Stomach (tissue), 9 donors: ENCODE results near the gene SBF2. TPM values are rescaled to one million over a fixed set of nuclear protein-coding genes. Genes with fewer than 3 reads are reported as not detected.
A peak's percentile ranks its signal among the peaks of the same experiment; 100 is the strongest.
"Not testable (repeated sequence)": the region's sequence is repeated elsewhere in the genome, so short reads cannot be mapped to it uniquely, and the experiment has no call there.

Experiments
- DNase-seq, 2 donors: peaks; one replicate each; pipeline versions ENCODE4 v3.0.0 to v3.0.0-alpha.2; 2013 to 2019
- H3K27ac ChIP-seq, 5 donors: fragments of 200-600 bp in 4 of 5; sonication (generic) in 4 of 5; one replicate each; pipeline ENCODE4 v1.5.1; 2013 to 2019; ENCODE audit warnings: mild to moderate bottlenecking in 1 of 5, moderate library complexity in 1 of 5
- H3K27me3 ChIP-seq, 3 donors: fragments of 200-600 bp; sonication (generic); one replicate each; pipeline ENCODE4 v1.5.1; 2017 to 2019; ENCODE audit warnings: mixed run types in 1 of 3
- H3K36me3 ChIP-seq, 4 donors: fragments of 200-600 bp; sonication (generic); 1 replicate in 3 of 4; 2 replicates in 1 of 4; pipeline ENCODE4 v1.5.1; 2016 to 2019
- H3K4me1 ChIP-seq, 4 donors: fragments of 200-600 bp; sonication (generic); one replicate each; pipeline ENCODE4 v1.5.1; 2016 to 2019
- H3K4me3 ChIP-seq, 4 donors: fragments of 200-600 bp; sonication (generic) in 3 of 4; one replicate each; pipeline ENCODE4 v1.5.1; 2016 to 2019; ENCODE audit warnings: mild to moderate bottlenecking in 1 of 4
- H3K9me3 ChIP-seq, 4 donors: fragments of 200-600 bp; sonication (generic); one replicate each; pipeline ENCODE4 v1.5.1; 2016 to 2019
- CTCF ChIP-seq, 7 experiments: fragments of 450-650 bp in 4 of 7; fragments of 200-600 bp in 3 of 7; sonication (generic) in 3 of 7; IDR thresholded peaks; one replicate each; pipeline ENCODE4 v1.5.1; 2016 to 2019; ENCODE audit warnings: antibody characterized with exemption in 7 of 7, control low read depth in 2 of 7, mild to moderate bottlenecking in 1 of 7
- EP300 ChIP-seq: sonication (generic); formaldehyde crosslinking; IDR thresholded peaks from one replicate; pipeline ENCODE4 v1.6.1; 2017; ENCODE audit warnings: antibody characterized with exemption
- POLR2A ChIP-seq, 4 donors: fragments of 450-650 bp; IDR thresholded peaks; one replicate each; pipeline ENCODE4 v1.6.1; 2016; ENCODE audit warnings: antibody characterized with exemption in 4 of 4, control low read depth in 2 of 4, mild to moderate bottlenecking in 1 of 4, moderate library complexity in 1 of 4
- POLR2AphosphoS5 ChIP-seq, 3 donors: sonication (generic); formaldehyde crosslinking; IDR thresholded peaks; one replicate each; pipeline ENCODE4 v1.6.1; 2016; ENCODE audit warnings: antibody characterized with exemption in 3 of 3
- WGBS, 5 donors: extraction: QIAGEN DNeasy Blood & Tissue Kit in 3 of 5; methylation state at CpG; one replicate each; pipeline versions ENCODE4 v1.1.5 to v1.1.7; 2013 to 2018; 5-methylcytosine and 5-hydroxymethylcytosine counted together
- intact Hi-C: fragments of 100-400 bp; cut with DNase I; formaldehyde crosslinking; loops from one replicate; pipeline ENCODE4 v1.15.1; 2023; ENCODE audit warnings: low total_unique reads
- polyA plus RNA-seq, 3 donors: library from polyadenylated mRNA; stranded (reverse); fragments of 200-250 nt; gene quantifications; one replicate each; pipeline ENCODE4 v1.2.3, GENCODE V29; 2013
- total RNA-seq, 5 donors: library from RNA; depleted of rRNA; stranded (reverse); fragments of >200 nt; gene quantifications; one replicate each; pipeline versions ENCODE4 v1.1.0 to v1.2.3, GENCODE V29; 2014 to 2016
- donor health status: healthy with polysubstance abuse.
- donor health status: Bipolar disorder and iron deficiency.
- donor health status: healthy.

The SBF2 gene
- total and polyA plus RNA-seq, 8 donors: 8.6 to 260 (median 37.2) TPM

- peak overlapping the region in 3 of 5 donors; percentile 3 to 52 (median 27) for H3K27ac ChIP-seq
- peak; percentile 42 to 88 for DNase-seq
- no peaks in the 10 kb centered on the region for H3K9me3 ChIP-seq
- no peaks in the 10 kb centered on the region for H3K27me3 ChIP-seq
- H3K36me3 ChIP-seq: peaks cover 5 to 59% (median 36%) of the 10 kb centered on the region in 4 donors
- H3K4me1 ChIP-seq: peaks cover 0 to 25% (median 9%) of the 10 kb centered on the region in 4 donors
- intact Hi-C loops: loop anchor here (10.0 kb wide), 1 partner anchor 124 kb away; no protein-coding TSS in a partner anchor
- WGBS, 5 donors: 39 to 45% (median 44%) methylated on average over 7 of the region's 7 CpGs
- TF ChIP-seq CTCF (IDR thresholded peaks at IDR 0.05) (peak in 5 of 7 experiments; percentile 53 to 75 (median 64)), POLR2AphosphoS5 (IDR thresholded peaks at IDR 0.05) (peak in 1 of 3 donors; percentile 25), EP300 (no peak)
- H3K4me3 ChIP-seq: no peak overlapping the region
These were observed 545.6 kb downstream of the SBF2 start for GRCh38 chr11:9748361-9748970.

- peaks cover 0 to 25% (median 9%) of the 10 kb centered on the region in 4 donors for H3K4me1 ChIP-seq
- no peaks in the 10 kb centered on the region for H3K9me3 ChIP-seq
- no peaks in the 10 kb centered on the region for H3K27me3 ChIP-seq
- DNase-seq: no peak
- intact Hi-C loops: loop anchor here (10.0 kb wide), 1 partner anchor 123 kb away; no protein-coding TSS in a partner anchor
- WGBS, 5 donors: 50 to 80% (median 70%) methylated on average over 5 of the region's 5 CpGs
- TF ChIP-seq EP300 (no peak), CTCF (IDR thresholded peaks at IDR 0.05) (no peak), POLR2AphosphoS5 (IDR thresholded peaks at IDR 0.05) (no peak), POLR2A (IDR thresholded peaks at IDR 0.05) (no peak)
- H3K27ac ChIP-seq: peak overlapping the region in 3 of 5 donors; percentile 3 to 52 (median 20)
- H3K36me3 ChIP-seq: peaks cover 5 to 59% (median 36%) of the 10 kb centered on the region in 4 donors
- H3K4me3 ChIP-seq: no peak overlapping the region
These were observed 546.2 kb downstream of the SBF2 start for GRCh38 chr11:9747828-9748227.

GRCh38 chr11:9747229-9747628 lies 546.8 kb downstream of the SBF2 start:
- intact Hi-C loops: loop anchor here (10.0 kb wide), 1 partner anchor 122 kb away; no protein-coding TSS in a partner anchor
- Histone ChIP-seq H3K27ac (peak overlapping the region in 1 of 5 donors; percentile 52), H3K36me3 (peaks cover 5 to 63% (median 41%) of the 10 kb centered on the region in 4 donors), H3K27me3 (no peaks in the 10 kb centered on the region), H3K9me3 (no peaks in the 10 kb centered on the region), H3K4me3 (no peak overlapping the region), H3K4me1 (peaks cover 0 to 24% (median 9%) of the 10 kb centered on the region in 4 donors)
- WGBS, 5 donors: 33 to 74% (median 48%) methylated on average over 1 of the region's 1 CpG
- no peak for TF ChIP-seq POLR2AphosphoS5 (IDR thresholded peaks at IDR 0.05)
- no peak for TF ChIP-seq EP300
- TF ChIP-seq CTCF (IDR thresholded peaks at IDR 0.05): no peak
- TF ChIP-seq POLR2A (IDR thresholded peaks at IDR 0.05): no peak
- DNase-seq: no peak

- Histone ChIP-seq H3K4me1 (peaks cover 0 to 19% (median 9%) of the 10 kb centered on the region in 4 donors), H3K27ac (no peak overlapping the region), H3K9me3 (no peaks in the 10 kb centered on the region), H3K4me3 (no peak overlapping the region), H3K36me3 (peaks cover 8 to 62% (median 53%) of the 10 kb centered on the region in 4 donors), H3K27me3 (no peaks in the 10 kb centered on the region)
- 79 to 97% (median 81%) methylated on average over 7 of the region's 7 CpGs for WGBS, 5 donors
- intact Hi-C loops: loop anchor here (10.0 kb wide), 1 partner anchor 121 kb away; no protein-coding TSS in a partner anchor
- no peak for DNase-seq
- TF ChIP-seq EP300 (no peak), POLR2A (IDR thresholded peaks at IDR 0.05) (no peak), POLR2AphosphoS5 (IDR thresholded peaks at IDR 0.05) (no peak), CTCF (IDR thresholded peaks at IDR 0.05) (no peak)
These were observed 548.4 kb downstream of the SBF2 start for GRCh38 chr11:9745411-9746211.

DNA sequence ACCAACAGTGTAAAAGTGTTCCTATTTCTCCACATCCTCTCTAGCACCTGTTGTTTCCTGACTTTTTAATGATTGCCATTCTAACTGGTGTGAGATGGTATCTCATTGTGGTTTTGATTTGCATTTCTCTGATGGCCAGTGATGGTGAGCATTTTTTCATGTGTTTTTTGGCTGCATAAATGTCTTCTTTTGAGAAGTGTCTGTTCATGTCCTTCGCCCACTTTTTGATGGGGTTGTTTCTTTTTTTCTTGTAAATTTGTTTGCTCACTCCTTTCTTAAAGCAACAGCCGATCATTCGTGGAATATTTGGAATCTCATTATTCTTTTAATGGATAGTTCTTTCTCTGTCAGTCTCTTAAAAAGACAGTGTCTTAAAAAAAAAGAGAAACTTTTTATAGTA lies 550.5 kb downstream of the SBF2 start:
- Histone ChIP-seq H3K36me3 (peaks cover 15 to 63% (median 59%) of the 10 kb centered on the region in 4 donors), H3K4me1 (peaks cover 0 to 19% (median 7%) of the 10 kb centered on the region in 4 donors)
- intact Hi-C loops: loop anchor here (10.0 kb wide), 1 partner anchor 119 kb away; no protein-coding TSS in a partner anchor
- not testable (repeated sequence) for DNase-seq, H3K4me3 ChIP-seq, H3K9me3 ChIP-seq, H3K27me3 ChIP-seq, H3K27ac ChIP-seq
- WGBS, 5 donors: 61 to 93% (median 91%) methylated on average over 3 of the region's 3 CpGs
